GM10266 (cell line): Measurements from ENCODE around the gene SLC52A3.

ENCODE experiments used
- DNase-seq: peaks from one replicate; pipeline ENCODE4 v3.0.0; 2012; ENCODE audit errors: extremely low spot score
- TF ChIP-seq, protein P1 (sequence below): IDR thresholded peaks from 2 replicates; pipeline ENCODE4 v1.5.1; 2012; ENCODE audit warnings: mild to moderate bottlenecking, low read depth; ENCODE audit not compliant: control insufficient read depth, insufficient read depth; ENCODE audit errors: missing control alignments

SLC52A3 gene

DNA sequence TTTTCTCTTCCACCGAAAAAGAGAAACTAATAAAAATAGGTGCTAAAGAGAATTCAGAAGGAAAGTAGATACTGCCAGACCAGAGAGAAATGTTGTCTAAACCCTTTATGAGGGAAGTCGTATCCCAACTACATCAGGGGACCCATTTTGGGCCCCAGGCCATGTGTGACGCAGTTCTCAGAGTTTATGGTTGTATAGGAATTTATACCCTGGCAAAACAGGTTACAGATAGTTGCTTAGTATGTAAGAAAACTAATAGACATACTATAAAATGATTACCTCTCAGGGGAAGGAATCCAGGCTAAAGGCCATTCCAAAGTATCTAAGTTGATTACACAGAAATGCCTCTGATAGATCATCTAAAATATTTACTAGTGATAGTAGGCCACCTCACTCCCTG is 28.6 kb upstream of the SLC52A3 start:
- no peak for DNase-seq
- TF ChIP-seq, protein P1, sequence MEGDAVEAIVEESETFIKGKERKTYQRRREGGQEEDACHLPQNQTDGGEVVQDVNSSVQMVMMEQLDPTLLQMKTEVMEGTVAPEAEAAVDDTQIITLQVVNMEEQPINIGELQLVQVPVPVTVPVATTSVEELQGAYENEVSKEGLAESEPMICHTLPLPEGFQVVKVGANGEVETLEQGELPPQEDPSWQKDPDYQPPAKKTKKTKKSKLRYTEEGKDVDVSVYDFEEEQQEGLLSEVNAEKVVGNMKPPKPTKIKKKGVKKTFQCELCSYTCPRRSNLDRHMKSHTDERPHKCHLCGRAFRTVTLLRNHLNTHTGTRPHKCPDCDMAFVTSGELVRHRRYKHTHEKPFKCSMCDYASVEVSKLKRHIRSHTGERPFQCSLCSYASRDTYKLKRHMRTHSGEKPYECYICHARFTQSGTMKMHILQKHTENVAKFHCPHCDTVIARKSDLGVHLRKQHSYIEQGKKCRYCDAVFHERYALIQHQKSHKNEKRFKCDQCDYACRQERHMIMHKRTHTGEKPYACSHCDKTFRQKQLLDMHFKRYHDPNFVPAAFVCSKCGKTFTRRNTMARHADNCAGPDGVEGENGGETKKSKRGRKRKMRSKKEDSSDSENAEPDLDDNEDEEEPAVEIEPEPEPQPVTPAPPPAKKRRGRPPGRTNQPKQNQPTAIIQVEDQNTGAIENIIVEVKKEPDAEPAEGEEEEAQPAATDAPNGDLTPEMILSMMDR: no peak

DNA sequence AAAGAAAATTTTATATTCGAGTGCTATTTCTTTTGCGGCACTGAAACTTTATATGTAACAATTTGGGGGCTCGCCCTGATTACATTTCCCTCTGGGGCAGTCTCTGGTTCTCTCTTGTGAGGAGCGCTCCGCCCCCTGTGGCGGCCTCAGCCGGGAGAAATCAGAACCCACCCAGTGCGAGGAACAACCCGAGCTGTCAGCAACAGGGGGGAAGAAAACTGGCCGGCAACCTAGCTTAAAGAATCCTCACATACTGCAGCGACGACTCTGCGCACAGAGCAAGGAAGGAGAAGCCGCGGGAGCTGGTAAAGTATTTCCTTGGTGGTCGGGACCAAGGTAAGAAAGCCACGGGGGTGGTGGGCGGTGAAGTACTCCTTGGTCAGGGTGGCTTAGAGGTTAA is 23.9 kb upstream of the SLC52A3 start:
- TF ChIP-seq, protein P1: no peak
- DNase-seq: no peak

DNA sequence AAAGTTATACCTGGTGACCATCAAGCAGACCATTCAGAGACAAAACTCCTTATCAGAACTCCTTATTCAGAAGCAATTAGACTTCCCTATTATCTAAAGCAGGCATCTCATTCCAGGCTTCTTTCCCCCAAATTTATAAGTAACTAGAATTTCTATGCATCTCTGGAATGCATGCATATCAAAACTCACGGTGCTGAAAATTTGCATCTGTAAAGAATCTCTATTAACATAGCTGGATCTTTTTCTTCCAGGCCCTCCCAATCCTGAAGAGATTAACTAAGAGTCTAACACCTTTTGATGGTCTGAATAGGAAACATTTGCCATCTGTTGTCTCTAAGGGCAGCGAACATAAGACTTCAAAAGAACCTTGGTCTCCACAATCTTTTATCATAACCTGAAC is 22.8 kb upstream of the SLC52A3 start:
- TF ChIP-seq, protein P1: no peak
- no peak for DNase-seq

DNA sequence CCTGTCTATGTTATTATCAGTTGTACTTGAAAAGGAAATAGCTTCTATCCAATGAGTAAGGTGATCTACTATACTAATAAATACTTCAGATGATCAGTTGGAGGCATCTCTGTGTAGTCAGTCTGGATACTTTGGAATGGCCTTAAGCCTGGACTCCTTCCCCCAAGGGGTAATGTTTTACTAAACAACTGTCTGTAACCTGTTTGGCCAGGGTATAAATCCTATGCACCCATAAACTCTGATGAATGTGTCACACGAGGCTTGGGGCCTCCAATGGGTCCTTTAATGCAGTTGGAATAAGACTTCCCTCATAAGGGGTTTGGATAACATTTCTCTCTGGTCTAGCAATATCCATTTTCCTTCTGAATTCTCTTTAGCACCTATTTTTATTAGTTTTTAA is 19.5 kb upstream of the SLC52A3 start:
- DNase-seq: no peak
- TF ChIP-seq, protein P1: no peak

DNA sequence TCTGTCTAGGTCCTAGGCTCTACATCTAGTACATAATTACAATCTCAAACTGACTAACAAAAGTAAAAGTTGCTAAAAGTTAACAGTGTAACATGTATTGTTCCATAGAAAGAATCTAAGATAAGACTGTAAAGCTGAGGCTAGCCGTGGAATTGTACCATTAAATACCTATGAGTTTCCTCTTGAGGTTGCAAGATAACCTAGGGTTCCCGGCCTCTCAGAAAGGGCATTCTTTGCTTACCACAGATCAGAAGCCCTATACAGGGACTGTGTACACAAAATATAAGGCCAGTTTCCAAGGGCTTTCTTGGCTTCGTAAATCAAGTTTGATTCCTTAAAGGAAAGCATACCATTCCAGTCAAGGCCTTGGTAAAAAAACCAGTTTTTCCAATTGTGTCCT is 11.5 kb upstream of the SLC52A3 start:
- TF ChIP-seq, protein P1: no peak
- DNase-seq: no peak

DNA sequence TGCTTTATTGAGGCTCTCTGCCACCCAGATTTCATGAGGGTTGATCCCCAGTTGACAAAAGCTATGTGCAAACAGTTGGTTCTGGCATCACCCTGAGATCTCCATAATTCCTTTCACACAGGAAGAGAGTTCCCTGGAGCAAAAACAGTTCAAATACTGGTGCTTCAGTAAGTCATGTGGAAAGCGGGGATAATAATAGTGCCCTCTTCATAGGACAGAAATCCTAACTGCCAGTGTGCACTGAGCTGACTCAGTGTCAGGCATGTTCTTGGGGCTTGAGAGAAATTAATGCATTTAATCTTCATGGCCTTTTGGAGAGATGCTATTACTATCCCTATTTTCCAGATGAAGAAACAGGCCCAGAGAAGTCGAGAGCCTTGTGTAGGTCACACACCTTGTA is 7.9 kb upstream of the SLC52A3 start:
- TF ChIP-seq, protein P1: no peak
- no peak for DNase-seq

DNA sequence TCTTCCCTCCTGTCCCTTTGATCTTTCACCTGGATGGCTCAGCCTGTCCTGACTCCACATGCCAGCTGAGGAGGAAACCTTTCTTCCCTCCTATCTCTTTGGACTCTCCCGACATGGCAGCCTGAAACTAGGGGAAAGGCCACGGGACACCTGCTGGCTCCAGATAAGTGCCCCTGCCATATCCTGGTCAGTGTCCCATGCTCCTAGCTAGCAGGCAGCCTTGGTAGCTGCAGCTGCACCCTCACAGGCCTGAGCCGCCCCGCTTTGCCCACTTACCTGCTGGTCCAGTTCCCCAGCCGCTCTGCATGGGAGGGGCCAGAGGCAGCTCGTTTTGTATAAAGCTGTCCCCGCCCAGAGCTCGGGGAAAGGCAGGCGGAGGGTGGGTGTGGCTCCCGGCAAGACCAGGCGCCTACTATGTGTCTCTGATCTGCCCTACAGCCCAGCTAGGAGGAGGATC is 7.4 kb upstream of the SLC52A3 start:
- DNase-seq: no peak
- TF ChIP-seq, protein P1: no peak
